HepG2 (cell line): Measurements from ENCODE around the gene PNPLA3. TPM values are rescaled to one million over a fixed set of nuclear protein-coding genes. Genes with fewer than 3 reads are reported as not detected.
A peak's percentile ranks its signal among the peaks of the same experiment; 100 is the strongest.

Experiments used
- ASH2L ChIP-seq: fragments of 300-600, 200-600 bp; sonication (generic); IDR thresholded peaks from 2 replicates; pipeline ENCODE4 v1.7.0; 2017; ENCODE audit warnings: low read depth, mild to moderate bottlenecking, moderate library complexity, mixed read lengths, low read length; ENCODE audit not compliant: insufficient read length
- KAT8 ChIP-seq: IDR thresholded peaks from 2 replicates; pipeline ENCODE4 v1.6.1; 2016; ENCODE audit warnings: missing genetic modification reagents, missing compliant biosample characterization
- PITX1 ChIP-seq: sonication (generic); formaldehyde crosslinking; IDR thresholded peaks from 2 replicates; pipeline ENCODE4 v1.5.1; 2020; ENCODE audit warnings: mild to moderate bottlenecking, missing genetic modification reagents
- RBM39 ChIP-seq: fragments of 200-400 bp; formaldehyde crosslinking; IDR thresholded peaks from one replicate; pipeline ENCODE4 v1.6.1; 2018; ENCODE audit warnings: antibody characterized with exemption, mild to moderate bottlenecking, low read depth, low read length; ENCODE audit not compliant: poor library complexity, severe bottlenecking
- SRSF1 ChIP-seq: fragments of 200-400 bp; formaldehyde crosslinking; optimal IDR thresholded peaks from 2 replicates; pipeline ENCODE3; 2017; ENCODE audit warnings: mild to moderate bottlenecking, low read depth, low read length, moderate library complexity
- U2AF2 ChIP-seq: fragments of 200-400 bp; formaldehyde crosslinking; IDR thresholded peaks from 2 replicates; pipeline ENCODE4 v1.6.1; 2017; ENCODE audit warnings: low read depth, mild to moderate bottlenecking, low read length
- ZBTB10 ChIP-seq: sonication (generic); formaldehyde crosslinking; IDR thresholded peaks from 2 replicates; pipeline ENCODE4 v1.4.0; 2020; ENCODE audit warnings: missing genetic modification reagents, borderline replicate concordance
- ZBTB40 ChIP-seq, 2 experiments: fragments of 450-650 bp in 1 of 2; sonication (generic) in 1 of 2; formaldehyde crosslinking in 1 of 2; IDR thresholded peaks; 2 replicates each; pipeline versions ENCODE4 v1.6.1 to v1.8.0; 2016 to 2022; ENCODE audit warnings: antibody characterized with exemption in 1 of 2, mild to moderate bottlenecking in 1 of 2, missing genetic modification reagents in 1 of 2
- ZNF224 ChIP-seq: sonication (generic); formaldehyde crosslinking; IDR thresholded peaks from 2 replicates; pipeline ENCODE4 v1.5.0; 2020; ENCODE audit warnings: mild to moderate bottlenecking, missing genetic modification reagents
- ZNF510 ChIP-seq: sonication (generic); formaldehyde crosslinking; IDR thresholded peaks from 2 replicates; pipeline ENCODE4 v1.4.0; 2020; ENCODE audit warnings: low read depth, mild to moderate bottlenecking, missing genetic modification reagents
- ZNF7 ChIP-seq: IDR thresholded peaks from 2 replicates; pipeline ENCODE4 v1.6.1; 2016; ENCODE audit warnings: missing biosample characterization, missing genetic modification reagents
- ZNF724P ChIP-seq: sonication (generic); formaldehyde crosslinking; IDR thresholded peaks from 2 replicates; pipeline ENCODE4 v1.8.0; 2022; ENCODE audit warnings: missing genetic modification reagents, borderline replicate concordance
- polyA plus RNA-seq, 8 experiments: library from polyadenylated mRNA; depleted of rRNA in 3 of 8; stranded (reverse) in 7 of 8; unstranded in 1 of 8; fragments of >200 nt; fragmentation: Illumina TruSeq in 4 of 8; extraction: Trizol in 4 of 8; gene quantifications; 2 replicates each; pipeline versions ENCODE4 v1.2.1 to v1.2.3, GENCODE V29; 2011 to 2016; ENCODE audit warnings: low read depth in 4 of 8, missing spikeins in 1 of 8, mixed read lengths in 1 of 8; ENCODE audit not compliant: insufficient read depth in 1 of 8
- total RNA-seq, 5 experiments: library from RNA; depleted of rRNA; stranded (reverse); fragments of >200 nt; fragmentation: Illumina TruSeq; extraction: Trizol; gene quantifications; 2 replicates each; pipeline ENCODE4 v1.2.3, GENCODE V29; 2016; ENCODE audit warnings: low read depth in 1 of 5
- TF ChIP-seq, protein P1 (sequence below): sonication (generic); formaldehyde crosslinking; IDR thresholded peaks from 2 replicates; pipeline ENCODE4 v1.5.1; 2020; ENCODE audit warnings: missing genetic modification reagents, mild to moderate bottlenecking, borderline replicate concordance

PNPLA3 gene
- total and polyA plus RNA-seq, 2 of the 13 experiments (the other 11 are each of a cell fraction or from before 2014, with no cell fraction given), result 16.9 to 19.8 TPM

DNA sequence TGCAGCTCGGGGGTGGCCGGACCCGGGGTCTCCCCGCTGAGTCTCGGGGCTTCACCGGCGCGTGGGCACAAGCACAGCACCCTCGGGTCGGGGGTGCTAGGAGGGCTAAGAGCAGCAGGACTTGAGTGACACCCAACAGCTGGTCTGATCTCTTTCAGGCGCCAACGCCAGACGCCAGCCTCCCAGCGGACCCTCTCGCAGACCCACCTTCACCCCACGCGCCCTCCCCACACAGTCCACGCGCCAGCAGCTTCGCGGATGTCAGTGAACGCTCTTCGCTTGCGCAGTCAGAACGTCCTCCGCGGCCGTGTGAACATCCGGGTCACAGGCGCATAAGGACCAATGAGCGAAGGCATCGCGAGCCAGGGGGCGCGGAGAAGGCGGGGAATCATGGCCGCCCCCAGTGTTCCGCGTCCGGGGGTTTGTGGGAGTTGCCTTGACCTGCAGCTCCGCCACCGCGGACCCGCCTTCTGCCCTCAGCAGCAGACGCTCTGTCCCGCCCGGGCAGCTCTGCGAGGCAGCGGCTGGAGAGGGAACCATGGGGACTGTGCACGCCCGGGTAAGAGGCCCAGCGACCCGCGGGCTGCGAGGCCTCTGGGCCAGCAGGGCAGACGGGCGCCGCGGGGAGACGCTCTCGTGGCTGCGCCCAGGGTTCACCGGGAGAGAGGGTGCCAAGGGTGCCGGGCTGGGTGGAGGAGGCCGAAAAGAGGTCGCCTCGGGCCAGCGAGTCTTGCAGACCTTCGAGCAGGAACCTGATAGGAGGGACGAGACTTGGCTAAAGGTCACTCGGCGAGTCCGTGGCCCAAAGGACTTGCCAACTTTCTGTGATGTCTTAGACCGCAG, 31.7 kb downstream of the PNPLA3 start, which contains the start of gene SAMM50 (continued):
- TF ChIP-seq KAT8 (CRISPR knock-in tag), result peak; percentile 97
- TF ChIP-seq ZNF724P (CRISPR knock-in tag), result no peak; the same call in none of the 2 replicates
- peak; percentile 78 for TF ChIP-seq ASH2L
- TF ChIP-seq, protein P1, sequence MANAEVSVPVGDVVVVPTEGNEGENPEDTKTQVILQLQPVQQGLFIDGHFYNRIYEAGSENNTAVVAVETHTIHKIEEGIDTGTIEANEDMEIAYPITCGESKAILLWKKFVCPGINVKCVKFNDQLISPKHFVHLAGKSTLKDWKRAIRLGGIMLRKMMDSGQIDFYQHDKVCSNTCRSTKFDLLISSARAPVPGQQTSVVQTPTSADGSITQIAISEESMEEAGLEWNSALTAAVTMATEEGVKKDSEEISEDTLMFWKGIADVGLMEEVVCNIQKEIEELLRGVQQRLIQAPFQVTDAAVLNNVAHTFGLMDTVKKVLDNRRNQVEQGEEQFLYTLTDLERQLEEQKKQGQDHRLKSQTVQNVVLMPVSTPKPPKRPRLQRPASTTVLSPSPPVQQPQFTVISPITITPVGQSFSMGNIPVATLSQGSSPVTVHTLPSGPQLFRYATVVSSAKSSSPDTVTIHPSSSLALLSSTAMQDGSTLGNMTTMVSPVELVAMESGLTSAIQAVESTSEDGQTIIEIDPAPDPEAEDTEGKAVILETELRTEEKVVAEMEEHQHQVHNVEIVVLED, result peak; percentile 88; the same call in 1 of the 2 replicates
- TF ChIP-seq ZBTB10 (CRISPR knock-in tag), result no peak
- TF ChIP-seq RBM39, result peak; percentile 92
- peak; percentile 55; the same call in 1 of the 2 replicates for TF ChIP-seq ZNF224
- 0 out of 2 replicates have a peak, but pooled peaks have one; percentile 32 for TF ChIP-seq ZNF510 (CRISPR knock-in tag)
- TF ChIP-seq PITX1 (CRISPR knock-in tag), result no peak; the same call in 1 of the 2 replicates
- TF ChIP-seq ZBTB40 (IDR thresholded peaks at IDR 0.05), result no peak
- TF ChIP-seq ZBTB40 (CRISPR knock-in tag; IDR thresholded peaks at IDR 0.05), result peak; percentile 32; the same call in 1 of the 2 replicates
- TF ChIP-seq SRSF1, result no peak
- TF ChIP-seq ZNF7 (CRISPR knock-in tag), result peak; percentile 69
- no peak for TF ChIP-seq U2AF2
